ENCODE results near the gene DENND2A. TPM values are rescaled to one million over a fixed set of nuclear protein-coding genes. Genes with fewer than 3 reads are reported as not detected.

The DENND2A gene
- total RNA-seq = 0.43 and 2.2 TPM in 2 replicates

GRCh38 chr7:140640727-140641523, at the start of gene DENND2A:
Gene DENND2A, minus strand, starts transcription at chr7:140640813. Its CDS starts 38,416 bp downstream, at chr7:140602397.

GRCh38 chr7:140672382-140673062, 31.9 kb upstream of the DENND2A start, which contains the start of gene ADCK2:
Gene ADCK2, plus strand, starts transcription at chr7:140672945. Its CDS starts 386 bp downstream, at chr7:140673331.

GRCh38 chr7:140479062-140479738, 161.4 kb downstream of the DENND2A start, which contains the start of gene MKRN1:
Gene MKRN1, minus strand, starts transcription at chr7:140479505. Its CDS starts 161 bp downstream, at chr7:140479344.

Other genes with a start within 250 kb of the DENND2A start
- gene SLC37A3, start 242.3 kb downstream of the DENND2A start, total RNA-seq = 51.8 and 75.4 TPM in 2 replicates
- 1.4 TPM in 1 of 2 replicates, not detected in the other for gene RAB19, start 236.8 kb downstream of the DENND2A start, total RNA-seq
- 76.6 and 84.0 TPM in 2 replicates for gene MKRN1, start 161.3 kb downstream of the DENND2A start, total RNA-seq
- 43.1 and 68.4 TPM in 2 replicates for gene ADCK2, start 32.1 kb upstream of the DENND2A start, total RNA-seq
- gene NDUFB2, start 55.9 kb upstream of the DENND2A start, total RNA-seq = 77.4 and 88.2 TPM in 2 replicates